Astrocyte (in vitro differentiated cells and primary cell): ENCODE measurements around the gene SMCO3.

Experiments used
- EZH2 ChIP-seq: IDR thresholded peaks from 2 replicates; pipeline ENCODE4 v1.6.1; 2012; ENCODE audit warnings: mild to moderate bottlenecking, low read length, inconsistent platforms; ENCODE audit not compliant: insufficient read depth
- TF ChIP-seq, protein P1 (sequence below): IDR thresholded peaks from 2 replicates; pipeline ENCODE4 v1.5.1; 2011; ENCODE audit warnings: low read depth, mild to moderate bottlenecking, inconsistent platforms, low read length, moderate library complexity; ENCODE audit not compliant: insufficient read depth

DNA sequence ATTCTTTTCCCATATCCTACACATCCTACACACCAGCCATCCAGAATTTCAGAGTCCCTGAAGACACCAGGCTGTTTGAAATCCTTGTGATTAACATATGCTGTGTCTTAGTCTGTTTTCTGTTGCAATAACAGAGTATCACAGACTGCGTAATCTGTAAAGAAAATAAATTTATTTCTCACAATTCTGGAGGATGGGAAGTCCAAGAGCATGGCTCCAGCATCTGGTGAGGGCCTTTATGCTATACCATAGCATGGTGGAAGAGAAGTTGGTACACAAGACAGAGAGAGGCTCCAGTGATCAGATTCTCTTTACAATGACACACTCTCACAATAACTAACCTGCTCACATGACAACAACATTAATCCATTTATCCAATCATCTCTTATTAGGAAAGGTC is 25.3 kb upstream of the SMCO3 start:
- TF ChIP-seq, protein P1, sequence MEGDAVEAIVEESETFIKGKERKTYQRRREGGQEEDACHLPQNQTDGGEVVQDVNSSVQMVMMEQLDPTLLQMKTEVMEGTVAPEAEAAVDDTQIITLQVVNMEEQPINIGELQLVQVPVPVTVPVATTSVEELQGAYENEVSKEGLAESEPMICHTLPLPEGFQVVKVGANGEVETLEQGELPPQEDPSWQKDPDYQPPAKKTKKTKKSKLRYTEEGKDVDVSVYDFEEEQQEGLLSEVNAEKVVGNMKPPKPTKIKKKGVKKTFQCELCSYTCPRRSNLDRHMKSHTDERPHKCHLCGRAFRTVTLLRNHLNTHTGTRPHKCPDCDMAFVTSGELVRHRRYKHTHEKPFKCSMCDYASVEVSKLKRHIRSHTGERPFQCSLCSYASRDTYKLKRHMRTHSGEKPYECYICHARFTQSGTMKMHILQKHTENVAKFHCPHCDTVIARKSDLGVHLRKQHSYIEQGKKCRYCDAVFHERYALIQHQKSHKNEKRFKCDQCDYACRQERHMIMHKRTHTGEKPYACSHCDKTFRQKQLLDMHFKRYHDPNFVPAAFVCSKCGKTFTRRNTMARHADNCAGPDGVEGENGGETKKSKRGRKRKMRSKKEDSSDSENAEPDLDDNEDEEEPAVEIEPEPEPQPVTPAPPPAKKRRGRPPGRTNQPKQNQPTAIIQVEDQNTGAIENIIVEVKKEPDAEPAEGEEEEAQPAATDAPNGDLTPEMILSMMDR, result no peak
- TF ChIP-seq EZH2, result no peak
